ENCODE measurements around the gene ALDH4A1. TPM values are rescaled to one million over a fixed set of nuclear protein-coding genes. Genes with fewer than 3 reads are reported as not detected.

The ALDH4A1 gene
- total RNA-seq, 1 donor = 28.6 TPM

DNA sequence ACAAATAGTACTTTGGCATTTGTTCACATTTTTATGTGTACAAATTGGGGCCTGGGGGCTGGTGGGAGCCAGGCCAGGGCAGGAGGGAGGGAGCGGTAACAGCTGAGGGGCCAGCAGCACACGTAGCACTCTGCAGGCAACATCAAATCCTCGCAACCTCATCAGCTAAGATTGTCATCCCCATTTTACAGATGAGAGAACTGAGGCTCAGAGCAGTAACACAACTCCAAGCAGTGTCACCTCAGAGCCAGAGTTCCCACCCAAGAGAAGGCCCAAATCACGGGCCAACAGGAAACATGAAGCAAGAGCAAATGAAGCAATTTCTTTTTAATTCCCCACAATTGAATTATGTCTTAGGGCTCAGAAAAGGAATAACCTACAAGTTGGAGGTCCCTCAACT, 40.0 kb upstream of the ALDH4A1 start:
- H3K36me3 ChIP-seq (ENCODE audit: insufficient read depth, low read length) = peaks cover 5% of the 10 kb centered on the region
- H3K4me3 ChIP-seq (ENCODE audit: insufficient read depth, low read length) = no peak overlapping the region
- H3K4me1 ChIP-seq (ENCODE audit: insufficient read depth, low read length) = peaks cover 34% of the 10 kb centered on the region
- no peak for DNase-seq (ENCODE audit: insufficient read length, low spot score, missing footprints)
- H3K27ac ChIP-seq (ENCODE audit: low read depth, low read length) = peak overlapping the region; percentile 89
- H3K27me3 ChIP-seq (ENCODE audit: insufficient read depth, low read length) = no peaks in the 10 kb centered on the region
- H4K20me1 ChIP-seq (ENCODE audit: insufficient read depth, low read length) = peaks cover 34% of the 10 kb centered on the region
- no peak overlapping the region for H2AFZ ChIP-seq (ENCODE audit: low read length)
- no peaks in the 10 kb centered on the region for H3K9me3 ChIP-seq (ENCODE audit: low read depth, low read length)
- no peak overlapping the region for H3K4me2 ChIP-seq (ENCODE audit: insufficient read depth, low read length)
- TF ChIP-seq CTCF (IDR thresholded peaks at IDR 0.05; ENCODE audit: extremely low read depth, low read depth, low read length) = no peak
- peaks cover 93% of the 10 kb centered on the region for H3K79me2 ChIP-seq (ENCODE audit: insufficient read depth, low read length)

GRCh38 chr1:18941221-18942141, 39.1 kb upstream of the ALDH4A1 start:
- H3K79me2 ChIP-seq (ENCODE audit: insufficient read depth, low read length) = peaks cover 93% of the 10 kb centered on the region
- H3K36me3 ChIP-seq (ENCODE audit: insufficient read depth, low read length) = peaks cover 5% of the 10 kb centered on the region
- H3K4me1 ChIP-seq (ENCODE audit: insufficient read depth, low read length) = peaks cover 34% of the 10 kb centered on the region
- peak overlapping the region; percentile 7 for H3K4me3 ChIP-seq (ENCODE audit: insufficient read depth, low read length)
- peak overlapping the region; percentile 28 for H2AFZ ChIP-seq (ENCODE audit: low read length)
- no peaks in the 10 kb centered on the region for H3K27me3 ChIP-seq (ENCODE audit: insufficient read depth, low read length)
- no peak for TF ChIP-seq CTCF (IDR thresholded peaks at IDR 0.05; ENCODE audit: extremely low read depth, low read depth, low read length)
- H4K20me1 ChIP-seq (ENCODE audit: insufficient read depth, low read length) = peaks cover 42% of the 10 kb centered on the region
- peak; percentile 98 for DNase-seq (ENCODE audit: insufficient read length, low spot score, missing footprints)
- H3K4me2 ChIP-seq (ENCODE audit: insufficient read depth, low read length) = peak overlapping the region; percentile 29
- H3K27ac ChIP-seq (ENCODE audit: low read depth, low read length) = peak overlapping the region; percentile 89
- no peaks in the 10 kb centered on the region for H3K9me3 ChIP-seq (ENCODE audit: low read depth, low read length)

GRCh38 chr1:18940303-18941020, 38.1 kb upstream of the ALDH4A1 start:
- Histone ChIP-seq H3K9me3 (ENCODE audit: low read depth, low read length) (no peaks in the 10 kb centered on the region), H3K4me2 (ENCODE audit: insufficient read depth, low read length) (peak overlapping the region; percentile 1), H2AFZ (ENCODE audit: low read length) (no peak overlapping the region), H4K20me1 (ENCODE audit: insufficient read depth, low read length) (peaks cover 49% of the 10 kb centered on the region), H3K79me2 (ENCODE audit: insufficient read depth, low read length) (peaks cover 92% of the 10 kb centered on the region), H3K27ac (ENCODE audit: low read depth, low read length) (peak overlapping the region; percentile 89), H3K36me3 (ENCODE audit: insufficient read depth, low read length) (peaks cover 5% of the 10 kb centered on the region), H3K4me3 (ENCODE audit: insufficient read depth, low read length) (no peak overlapping the region), H3K4me1 (ENCODE audit: insufficient read depth, low read length) (peaks cover 34% of the 10 kb centered on the region), H3K27me3 (ENCODE audit: insufficient read depth, low read length) (no peaks in the 10 kb centered on the region)
- peak; percentile 84 for DNase-seq (ENCODE audit: insufficient read length, low spot score, missing footprints)
- no peak for TF ChIP-seq CTCF (IDR thresholded peaks at IDR 0.05; ENCODE audit: extremely low read depth, low read depth, low read length)

Measured in osteoblast (primary cell).